ENCODE results near the gene LY9.

- no peak for TF ChIP-seq CTCF (IDR thresholded peaks at IDR 0.05)
- no peak for TF ChIP-seq POLR2A (IDR thresholded peaks at IDR 0.05)
Measured at GRCh38 chr1:160864173-160864572, 68.2 kb downstream of the LY9 start.
